Adipose tissue (tissue), 3 donors: Measurements from ENCODE around the gene WLS. TPM values are rescaled to one million over a fixed set of nuclear protein-coding genes. Genes with fewer than 3 reads are reported as not detected.

ENCODE experiments used
- H3K27ac ChIP-seq: one replicate; pipeline ENCODE4 v1.5.1; 2013; ENCODE audit warnings: low read depth, low read length
- WGBS, 3 donors: extraction: QIAGEN DNeasy Blood & Tissue Kit; methylation state at CpG; one replicate each; pipeline ENCODE4 v1.1.7; 2013; 5-methylcytosine and 5-hydroxymethylcytosine counted together
- polyA plus RNA-seq, 3 donors: library from polyadenylated mRNA; stranded (reverse); fragments of 200-250 nt; gene quantifications; one replicate each; pipeline ENCODE4 v1.2.3, GENCODE V29; 2013
- donor health status: healthy with polysubstance abuse.
- donor health status: Bipolar disorder and iron deficiency.
- donor health status: healthy.

The WLS gene
- polyA plus RNA-seq, 3 donors = 20.1 to 31.6 (median 25.3) TPM

- WGBS, 3 donors = 7 to 29% (median 25%) methylated on average over 7 of the region's 7 CpGs
These were observed 1.9 kb downstream of the WLS start for GRCh38 chr1:68230484-68230802.

DNA sequence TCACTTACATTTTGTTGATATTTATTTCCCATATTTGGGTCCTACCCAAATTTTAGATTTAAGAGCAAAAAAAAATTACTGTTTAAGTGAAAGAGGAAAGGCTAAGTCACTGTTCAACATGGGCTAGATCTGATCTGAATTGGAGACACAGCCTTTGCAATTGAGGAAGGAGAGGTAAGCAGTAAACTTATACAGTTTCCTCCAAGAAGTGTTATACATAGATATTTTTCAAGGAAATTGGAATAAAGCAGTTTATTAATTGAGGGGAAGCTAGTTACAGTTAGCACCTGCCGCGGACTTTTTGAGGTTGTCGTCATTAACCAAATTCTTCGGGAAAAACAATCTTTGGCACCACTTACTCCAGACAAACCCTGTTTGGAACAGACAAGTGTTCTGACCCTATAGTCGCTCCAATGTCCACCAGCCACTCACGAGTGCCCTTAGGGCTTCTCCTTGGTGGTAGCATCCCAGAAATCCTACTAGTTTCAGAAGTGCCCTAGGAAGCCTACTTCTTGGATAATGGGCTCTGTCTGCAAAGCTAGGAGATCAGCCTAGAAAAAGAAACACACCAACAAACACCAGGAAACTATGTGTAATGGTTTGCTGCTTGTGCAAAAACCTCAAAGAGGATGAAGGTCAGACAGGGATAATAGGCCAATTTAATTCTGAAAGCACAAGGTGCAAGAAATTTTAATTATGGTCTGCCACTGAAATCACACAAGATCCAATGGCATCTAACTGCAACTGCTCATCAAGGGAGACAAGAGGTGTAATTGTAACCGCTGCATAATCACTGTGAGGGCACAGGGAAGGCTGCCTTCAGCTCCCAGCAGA, 2.5 kb downstream of the WLS start:
- 34 to 79% (median 69%) methylated on average over 7 of the region's 7 CpGs for WGBS, 3 donors
- no peak overlapping the region for H3K27ac ChIP-seq

More at GRCh38 chr1:68230484-68230802, 1.9 kb downstream of the WLS start:
- no peak overlapping the region for H3K27ac ChIP-seq

- 30 to 43% (median 33%) methylated on average over 3 of the region's 3 CpGs for WGBS, 3 donors
- H3K27ac ChIP-seq = no peak overlapping the region
These were observed 3.5 kb downstream of the WLS start for GRCh38 chr1:68228851-68229250.

DNA sequence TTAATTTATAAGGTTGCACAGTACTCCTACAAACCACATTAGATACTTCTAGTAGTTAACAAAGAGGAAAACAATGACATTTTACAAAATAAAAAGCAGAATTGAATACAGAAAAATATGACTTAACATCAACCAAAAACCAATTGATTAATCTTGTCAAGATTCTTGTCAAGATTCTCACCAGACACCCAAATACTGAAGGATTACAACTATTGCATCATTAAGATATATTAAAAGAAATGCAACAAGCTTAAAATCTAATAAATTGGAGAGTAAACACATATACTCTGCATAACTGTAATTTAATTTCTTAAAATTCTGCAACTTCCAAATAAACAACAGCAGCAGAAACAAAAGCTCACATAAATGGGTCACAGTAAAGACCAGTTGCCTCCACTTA, 4.7 kb downstream of the WLS start:
- H3K27ac ChIP-seq = no peak overlapping the region

- H3K27ac ChIP-seq = no peak overlapping the region
- WGBS, 3 donors = 94 to 100% (median 96%) methylated on average over 1 of the region's 1 CpG
These were observed 6.5 kb downstream of the WLS start for GRCh38 chr1:68225781-68226180.

- H3K27ac ChIP-seq = no peak overlapping the region
- WGBS, 3 donors = 20 to 60% (median 59%) methylated on average over 2 of the region's 2 CpGs
These were observed 8.6 kb downstream of the WLS start for GRCh38 chr1:68223687-68224086.

DNA sequence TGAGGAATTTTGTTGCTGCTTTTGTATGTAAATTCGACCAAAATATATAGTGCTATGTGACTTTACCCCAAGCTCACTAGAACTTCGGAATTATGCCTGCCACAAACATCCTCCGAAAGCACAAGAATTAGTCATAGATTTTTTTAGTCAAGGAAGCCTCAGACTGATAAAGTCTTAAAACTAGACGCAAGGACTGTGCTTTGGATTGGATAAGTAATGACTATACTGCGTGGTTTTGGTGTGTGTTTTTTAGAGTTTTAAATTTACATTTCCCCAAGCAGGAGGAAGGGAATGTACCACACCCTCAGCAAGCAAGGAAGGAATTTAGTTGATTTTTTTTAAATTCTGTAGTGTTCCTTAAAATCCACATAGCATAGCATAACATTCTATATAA, 10.3 kb downstream of the WLS start:
- WGBS, 3 donors = 51 to 76% (median 72%) methylated on average over 5 of the region's 5 CpGs
- no peak overlapping the region for H3K27ac ChIP-seq

DNA sequence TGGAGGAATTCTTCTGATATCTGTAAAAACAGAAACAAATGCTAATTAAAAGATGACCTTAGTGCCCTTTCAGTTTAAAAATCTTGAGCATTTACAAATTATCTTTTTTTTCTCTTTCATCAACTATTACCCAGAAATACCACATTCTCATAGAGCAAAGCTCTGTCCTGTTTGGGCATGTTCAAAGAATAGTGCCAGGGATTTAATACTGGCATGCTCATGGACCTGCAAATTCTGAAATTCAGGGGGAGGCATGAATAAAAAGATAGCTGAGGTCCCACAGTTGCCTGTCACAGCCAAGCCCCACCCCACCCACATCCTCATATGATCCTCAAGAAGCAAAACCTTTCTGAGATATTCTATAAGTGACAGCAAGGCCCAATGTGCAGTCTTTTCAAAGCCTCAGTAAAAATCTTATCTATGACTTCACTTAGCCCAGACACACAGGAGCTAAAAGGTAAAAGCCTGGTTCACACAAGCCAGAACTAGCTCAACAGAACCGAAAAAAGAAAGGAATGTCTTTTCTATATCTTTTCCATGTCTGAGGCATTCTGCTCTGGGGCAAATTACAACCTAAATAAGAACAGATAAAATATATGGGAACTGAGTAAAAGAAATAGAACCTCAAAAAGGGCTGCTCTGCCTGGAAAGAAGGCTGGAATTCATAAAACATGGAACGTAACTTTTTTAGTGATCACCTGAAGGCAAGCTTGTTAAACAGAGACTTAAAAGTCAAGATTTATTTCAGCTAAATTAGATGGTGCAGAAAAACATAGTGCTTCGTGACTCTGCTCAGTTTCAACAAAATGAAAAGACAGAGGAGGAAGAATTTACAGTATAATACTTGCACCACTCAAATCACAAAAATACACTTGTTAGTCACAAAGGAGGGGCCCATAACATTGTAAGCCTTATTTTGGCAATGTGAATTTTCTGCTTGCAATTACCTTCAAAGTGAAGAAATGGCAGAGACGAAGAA, 11.0 kb downstream of the WLS start:
- no peak overlapping the region for H3K27ac ChIP-seq
- 64 to 85% (median 84%) methylated on average over 4 of the region's 4 CpGs for WGBS, 3 donors

GRCh38 chr1:68220420-68220819, 11.9 kb downstream of the WLS start:
- H3K27ac ChIP-seq = no peak overlapping the region
- 74 to 82% (median 80%) methylated on average over 4 of the region's 4 CpGs for WGBS, 3 donors

DNA sequence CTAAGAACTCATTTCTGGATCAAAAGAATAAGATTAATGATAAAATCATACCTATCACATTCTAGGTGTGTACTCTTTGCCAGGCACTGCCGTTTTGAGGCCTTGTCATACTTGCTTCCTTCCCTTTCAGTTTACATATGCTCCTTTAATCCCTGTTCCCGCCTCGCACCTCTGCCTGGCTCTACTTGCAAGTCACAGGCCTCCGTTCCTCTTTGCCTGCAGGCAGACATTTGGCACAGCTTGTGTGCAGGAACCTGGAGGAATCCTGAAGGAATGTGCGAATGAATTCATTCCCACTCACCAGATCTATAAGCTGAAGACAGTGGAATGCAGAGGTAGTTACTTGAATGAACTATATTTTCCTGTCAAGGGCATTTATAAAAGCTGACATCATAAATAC, 13.8 kb downstream of the WLS start:
- 31 to 81% (median 77%) methylated on average over 5 of the region's 5 CpGs for WGBS, 3 donors
- no peak overlapping the region for H3K27ac ChIP-seq

DNA sequence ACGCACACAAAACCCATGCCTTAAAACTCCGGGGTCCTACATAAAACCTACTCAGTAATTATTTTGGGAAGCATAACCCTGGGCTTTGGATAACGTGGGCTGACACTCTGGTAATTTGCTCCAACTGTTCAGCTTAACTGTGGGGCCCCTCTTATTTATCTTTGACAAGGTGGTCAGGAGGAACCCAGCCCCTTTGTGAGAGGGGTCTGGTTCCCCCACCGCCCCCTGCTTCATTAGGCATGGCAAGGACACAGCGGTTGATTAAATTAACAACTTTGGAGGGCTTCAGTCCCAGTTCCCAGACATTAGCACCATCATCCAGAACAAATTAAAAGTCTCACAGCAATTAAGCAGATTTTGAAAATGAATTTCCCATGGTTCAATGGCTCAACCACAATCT, 14.7 kb downstream of the WLS start:
- WGBS, 3 donors = 96 to 97% (median 96%) methylated on average over 5 of the region's 5 CpGs
- H3K27ac ChIP-seq = no peak overlapping the region

- no peak overlapping the region for H3K27ac ChIP-seq
- WGBS, 3 donors = 76 to 95% (median 91%) methylated on average over 5 of the region's 5 CpGs
These were observed 15.2 kb downstream of the WLS start for GRCh38 chr1:68217060-68217554.

GRCh38 chr1:68216089-68216772, 16.1 kb downstream of the WLS start:
- 58 to 77% (median 72%) methylated on average over 2 of the region's 2 CpGs for WGBS, 3 donors
- no peak overlapping the region for H3K27ac ChIP-seq

DNA sequence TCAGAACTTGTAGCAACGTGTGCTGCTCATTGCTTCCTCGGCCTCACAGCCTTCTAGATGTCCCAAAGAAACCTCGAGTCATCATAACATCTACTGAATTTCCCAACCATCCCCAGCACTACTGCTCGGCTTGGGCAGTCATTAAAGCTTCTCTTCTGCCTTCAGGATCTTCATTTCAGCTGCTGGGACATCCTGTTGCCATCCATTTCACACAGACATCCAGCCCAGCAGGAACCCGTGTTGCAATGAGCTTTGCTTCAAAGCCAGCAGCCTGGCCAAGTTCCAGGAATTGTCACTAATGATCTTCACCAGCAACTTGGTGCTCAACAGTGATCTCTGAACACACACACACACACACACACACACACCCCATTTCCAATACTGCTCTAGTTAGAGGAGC, 18.5 kb downstream of the WLS start:
- no peak overlapping the region for H3K27ac ChIP-seq
- WGBS, 3 donors = 22 to 65% (median 24%) methylated on average over 5 of the region's 5 CpGs

DNA sequence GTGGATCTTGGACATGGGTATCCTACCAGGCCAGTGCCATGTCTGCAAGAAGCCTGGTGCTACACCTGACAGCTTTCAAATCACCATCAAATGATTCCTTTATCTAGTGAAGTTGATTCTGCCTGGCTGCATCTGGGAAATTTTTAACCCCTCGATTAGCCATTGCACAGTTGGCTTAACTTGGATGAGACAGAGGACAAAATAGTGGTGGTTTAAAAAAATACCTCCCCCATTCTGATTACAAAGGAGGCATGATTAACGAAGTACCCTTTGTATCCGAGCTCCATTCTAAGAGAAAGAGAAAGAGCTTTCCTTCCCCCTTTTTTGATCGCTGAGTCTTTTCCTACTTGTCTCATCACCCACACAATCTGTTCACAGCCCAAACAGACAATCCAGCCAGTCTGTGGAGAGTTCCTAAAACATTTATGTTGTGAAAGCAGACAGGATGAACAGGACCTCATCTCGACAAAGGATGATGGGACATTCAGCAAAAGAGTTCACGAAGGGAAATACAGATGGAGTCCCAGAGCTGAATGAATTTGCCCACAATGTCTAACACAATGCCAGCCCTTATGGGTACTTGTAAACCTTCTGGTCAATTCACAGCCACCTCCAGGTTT, 20.5 kb downstream of the WLS start:
- 81 to 86% (median 81%) methylated on average over 6 of the region's 6 CpGs for WGBS, 3 donors
- no peak overlapping the region for H3K27ac ChIP-seq

GRCh38 chr1:68210829-68211228, 21.5 kb downstream of the WLS start:
- H3K27ac ChIP-seq = no peak overlapping the region
- WGBS, 3 donors = 81 to 83% (median 81%) methylated on average over 2 of the region's 2 CpGs

DNA sequence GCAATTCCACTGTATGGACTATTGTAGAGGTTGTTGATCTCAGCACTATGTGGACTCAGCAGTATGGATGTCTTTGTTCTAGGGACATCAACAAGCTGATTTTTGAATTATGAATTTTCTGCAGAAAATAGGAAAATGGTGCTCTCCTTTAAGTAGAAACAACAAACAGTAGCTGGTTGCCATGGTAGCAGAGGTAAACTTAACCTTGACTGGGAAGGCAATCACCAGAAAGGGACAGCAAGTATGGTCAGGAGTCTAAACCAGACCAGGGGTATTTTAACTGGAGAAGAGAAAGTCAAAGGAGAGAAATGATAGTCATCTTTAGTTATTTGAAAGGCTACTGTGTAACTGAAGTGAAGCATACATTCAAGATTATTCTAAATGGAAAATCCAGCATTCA, 22.3 kb downstream of the WLS start:
- H3K27ac ChIP-seq = no peak overlapping the region

GRCh38 chr1:68206848-68207689, 25.3 kb downstream of the WLS start:
- no peak overlapping the region for H3K27ac ChIP-seq
- 43 to 50% (median 45%) methylated on average over 3 of the region's 3 CpGs for WGBS, 3 donors
